Mesothelial cell of epicardium (in vitro differentiated cells): ENCODE measurements around the gene LTBP1. TPM values are rescaled to one million over a fixed set of nuclear protein-coding genes. Genes with fewer than 3 reads are reported as not detected.
A peak's percentile ranks its signal among the peaks of the same experiment; 100 is the strongest.

ENCODE experiments used
- DNase-seq, 2 experiments: peaks; one replicate each; pipeline ENCODE4 v3.0.0; 2021; ENCODE audit warnings: low spot score in 2 of 2; ENCODE audit not compliant: unreplicated experiment in 2 of 2
- H3K27ac Mint-ChIP-seq: 2 replicates; pipeline ENCODE4 v1.8.0; 2021; ENCODE audit warnings: mixed read lengths
- H3K27me3 Mint-ChIP-seq: 2 replicates; pipeline ENCODE4 v1.8.0; 2021; ENCODE audit warnings: low read depth, mixed read lengths
- H3K36me3 Mint-ChIP-seq: 2 replicates; pipeline ENCODE4 v1.8.0; 2021; ENCODE audit warnings: mixed read lengths
- H3K4me1 Mint-ChIP-seq: 2 replicates; pipeline ENCODE4 v1.8.0; 2021; ENCODE audit warnings: mixed read lengths
- H3K4me3 Mint-ChIP-seq: 2 replicates; pipeline ENCODE4 v1.8.0; 2021; ENCODE audit warnings: mild to moderate bottlenecking, moderate library complexity, mixed read lengths
- H3K9me3 Mint-ChIP-seq: 2 replicates; pipeline ENCODE4 v1.8.0; 2021; ENCODE audit warnings: mixed read lengths
- CTCF ChIP-seq: fragments of 200-600 bp; sonication (generic); IDR thresholded peaks from one replicate; pipeline ENCODE4 v1.5.0; 2021; ENCODE audit warnings: antibody characterized with exemption; ENCODE audit not compliant: unreplicated experiment
- total RNA-seq: library from RNA; stranded (reverse); gene quantifications from 3 replicates; pipeline ENCODE4 v1.2.1, GENCODE V29; 2021

LTBP1 gene
- total RNA-seq, 1 donor from 2014 or later: 80.2 TPM

GRCh38 chr2:33139949-33140348, 193.2 kb downstream of the LTBP1 start:
- Mint-ChIP-seq H3K27ac (no peak overlapping the region), H3K9me3 (no peaks in the 10 kb centered on the region), H3K27me3 (no peaks in the 10 kb centered on the region), H3K4me3 (no peak overlapping the region), H3K36me3 (peaks cover 2% of the 10 kb centered on the region), H3K4me1 (peaks cover 8% of the 10 kb centered on the region)
- no peak for DNase-seq
- TF ChIP-seq CTCF: no peak

- no peak overlapping the region for H3K27ac Mint-ChIP-seq
- no peaks in the 10 kb centered on the region for H3K9me3 Mint-ChIP-seq
- H3K27me3 Mint-ChIP-seq: no peaks in the 10 kb centered on the region
- TF ChIP-seq CTCF: no peak
- H3K4me1 Mint-ChIP-seq: peaks cover 6% of the 10 kb centered on the region
- H3K4me3 Mint-ChIP-seq: no peak overlapping the region
- peaks cover 2% of the 10 kb centered on the region for H3K36me3 Mint-ChIP-seq
- DNase-seq: no peak
Measured at GRCh38 chr2:33141476-33141875, 194.7 kb downstream of the LTBP1 start.

GRCh38 chr2:33142810-33143209, 196.1 kb downstream of the LTBP1 start:
- Mint-ChIP-seq H3K27ac (no peak overlapping the region), H3K9me3 (no peaks in the 10 kb centered on the region)
- no peak for TF ChIP-seq CTCF

GRCh38 chr2:33144243-33144642, 197.5 kb downstream of the LTBP1 start:
- Mint-ChIP-seq H3K27ac (no peak overlapping the region), H3K27me3 (no peaks in the 10 kb centered on the region), H3K4me1 (peaks cover 6% of the 10 kb centered on the region), H3K4me3 (no peak overlapping the region), H3K36me3 (peaks cover 5% of the 10 kb centered on the region), H3K9me3 (no peaks in the 10 kb centered on the region)
- no peak for DNase-seq
- TF ChIP-seq CTCF: no peak

More at GRCh38 chr2:33142810-33143209, 196.1 kb downstream of the LTBP1 start:
- no peak for DNase-seq
- no peak overlapping the region for H3K4me3 Mint-ChIP-seq
- H3K36me3 Mint-ChIP-seq: peaks cover 4% of the 10 kb centered on the region
- no peaks in the 10 kb centered on the region for H3K27me3 Mint-ChIP-seq
- H3K4me1 Mint-ChIP-seq: peaks cover 6% of the 10 kb centered on the region

- no peaks in the 10 kb centered on the region for H3K9me3 Mint-ChIP-seq
- H3K36me3 Mint-ChIP-seq: peaks cover 5% of the 10 kb centered on the region
- no peaks in the 10 kb centered on the region for H3K27me3 Mint-ChIP-seq
- peak overlapping the region; percentile 32 for H3K27ac Mint-ChIP-seq
- H3K4me3 Mint-ChIP-seq: no peak overlapping the region
- peaks cover 6% of the 10 kb centered on the region for H3K4me1 Mint-ChIP-seq
- no peak for TF ChIP-seq CTCF
- no peak for DNase-seq
Measured at GRCh38 chr2:33145459-33145858, 198.7 kb downstream of the LTBP1 start.

- no peaks in the 10 kb centered on the region for H3K27me3 Mint-ChIP-seq
- TF ChIP-seq CTCF: no peak
- peaks cover 5% of the 10 kb centered on the region for H3K36me3 Mint-ChIP-seq
- DNase-seq: no peak
- H3K9me3 Mint-ChIP-seq: no peaks in the 10 kb centered on the region
- peak overlapping the region; percentile 68 for H3K27ac Mint-ChIP-seq
- H3K4me1 Mint-ChIP-seq: peaks cover 6% of the 10 kb centered on the region
- H3K4me3 Mint-ChIP-seq: no peak overlapping the region
Measured at GRCh38 chr2:33146102-33146501, 199.3 kb downstream of the LTBP1 start.
